Testis (tissue), 3 donors: ENCODE results near the gene ANXA1. TPM values are rescaled to one million over a fixed set of nuclear protein-coding genes. Genes with fewer than 3 reads are reported as not detected.

Experiments used
- DNase-seq: peaks from one replicate; pipeline ENCODE4 v3.0.0-alpha.2; 2019
- H3K27ac ChIP-seq, 2 donors: fragments of 200-600 bp; sonication (generic); one replicate each; pipeline ENCODE4 v1.5.1; 2019
- H3K27me3 ChIP-seq: fragments of 200-600 bp; sonication (generic); one replicate; pipeline ENCODE4 v1.5.1; 2019
- H3K36me3 ChIP-seq: fragments of 200-600 bp; sonication (generic); one replicate; pipeline ENCODE4 v1.5.1; 2017; ENCODE audit warnings: low read depth; ENCODE audit errors: missing control alignments
- H3K4me1 ChIP-seq: fragments of 200-600 bp; sonication (generic); one replicate; pipeline ENCODE4 v1.5.1; 2019
- H3K4me3 ChIP-seq, 2 donors: fragments of 200-600 bp; sonication (generic); one replicate each; pipeline ENCODE4 v1.5.1; 2017 to 2019
- H3K9me3 ChIP-seq: fragments of 200-600 bp; sonication (generic); one replicate; pipeline ENCODE4 v1.5.1; 2017
- POLR2A ChIP-seq: fragments of 450-650 bp; IDR thresholded peaks from one replicate; pipeline ENCODE4 v1.6.1; 2017; ENCODE audit warnings: antibody characterized with exemption, mild to moderate bottlenecking, moderate library complexity
- WGBS, 2 donors: methylation state at CpG; one replicate each; pipeline ENCODE4 v1.1.5; 2018; 5-methylcytosine and 5-hydroxymethylcytosine counted together
- intact Hi-C: fragments of 100-400 bp; cut with DNase I; formaldehyde crosslinking; loops from one replicate; pipeline ENCODE4 v1.15.1; 2023; ENCODE audit warnings: low total_unique reads
- polyA plus RNA-seq: library from polyadenylated mRNA; stranded (reverse); fragments of 350-450 nt; fragmentation: Illumina TruSeq; extraction: RNeasy Lipid Tissue Mini Kit (QIAGEN cat#74804); gene quantifications from one replicate; pipeline ENCODE4 v1.2.3, GENCODE V29; 2014; ENCODE audit warnings: low read depth, low replicate concordance; ENCODE audit not compliant: insufficient read depth
- total RNA-seq, 2 donors: library from RNA; depleted of rRNA; stranded (reverse); fragments of >200 nt; gene quantifications; one replicate each; pipeline ENCODE4 v1.2.3, GENCODE V29; 2016
- TF ChIP-seq, protein P1 (sequence below), 3 experiments: fragments of 450-650 bp in 2 of 3; fragments of 200-600 bp in 1 of 3; sonication (generic) in 1 of 3; IDR thresholded peaks; one replicate each; pipeline ENCODE4 v1.5.1; 2016 to 2019; ENCODE audit warnings: antibody characterized with exemption in 3 of 3, mild to moderate bottlenecking in 2 of 3, moderate library complexity in 1 of 3

ANXA1 gene
- total and polyA plus RNA-seq, 3 donors from 2014 or later: 12.1 to 49.6 (median 13.4) TPM

- H3K4me3 ChIP-seq: no peak overlapping the region
Observed at GRCh38 chr9:73155377-73155776, 3.7 kb downstream of the ANXA1 start.

GRCh38 chr9:73155968-73156864 is 4.6 kb downstream of the ANXA1 start:
- H3K36me3 ChIP-seq: no peaks in the 10 kb centered on the region
- H3K4me3 ChIP-seq: no peak overlapping the region
- no peak overlapping the region for H3K27ac ChIP-seq
- no peak for DNase-seq
- intact Hi-C loops: no loop called here
- H3K9me3 ChIP-seq: no peaks in the 10 kb centered on the region
- TF ChIP-seq, protein P1, sequence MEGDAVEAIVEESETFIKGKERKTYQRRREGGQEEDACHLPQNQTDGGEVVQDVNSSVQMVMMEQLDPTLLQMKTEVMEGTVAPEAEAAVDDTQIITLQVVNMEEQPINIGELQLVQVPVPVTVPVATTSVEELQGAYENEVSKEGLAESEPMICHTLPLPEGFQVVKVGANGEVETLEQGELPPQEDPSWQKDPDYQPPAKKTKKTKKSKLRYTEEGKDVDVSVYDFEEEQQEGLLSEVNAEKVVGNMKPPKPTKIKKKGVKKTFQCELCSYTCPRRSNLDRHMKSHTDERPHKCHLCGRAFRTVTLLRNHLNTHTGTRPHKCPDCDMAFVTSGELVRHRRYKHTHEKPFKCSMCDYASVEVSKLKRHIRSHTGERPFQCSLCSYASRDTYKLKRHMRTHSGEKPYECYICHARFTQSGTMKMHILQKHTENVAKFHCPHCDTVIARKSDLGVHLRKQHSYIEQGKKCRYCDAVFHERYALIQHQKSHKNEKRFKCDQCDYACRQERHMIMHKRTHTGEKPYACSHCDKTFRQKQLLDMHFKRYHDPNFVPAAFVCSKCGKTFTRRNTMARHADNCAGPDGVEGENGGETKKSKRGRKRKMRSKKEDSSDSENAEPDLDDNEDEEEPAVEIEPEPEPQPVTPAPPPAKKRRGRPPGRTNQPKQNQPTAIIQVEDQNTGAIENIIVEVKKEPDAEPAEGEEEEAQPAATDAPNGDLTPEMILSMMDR (IDR thresholded peaks at IDR 0.05): no peak
- no peak for TF ChIP-seq POLR2A
- 86 to 88% methylated on average over 4 of the region's 4 CpGs for WGBS, 2 donors
- no peaks in the 10 kb centered on the region for H3K27me3 ChIP-seq
- no peaks in the 10 kb centered on the region for H3K4me1 ChIP-seq

More at GRCh38 chr9:73155377-73155776, 3.7 kb downstream of the ANXA1 start:
- no peaks in the 10 kb centered on the region for H3K27me3 ChIP-seq
- intact Hi-C loops: no loop called here
- no peaks in the 10 kb centered on the region for H3K36me3 ChIP-seq
- H3K4me1 ChIP-seq: no peaks in the 10 kb centered on the region
- no peak for DNase-seq
- TF ChIP-seq, protein P1 (IDR thresholded peaks at IDR 0.05): no peak
- no peak overlapping the region for H3K27ac ChIP-seq
- H3K9me3 ChIP-seq: no peaks in the 10 kb centered on the region
- WGBS, 2 donors: 64 to 78% methylated on average over 3 of the region's 3 CpGs

DNA sequence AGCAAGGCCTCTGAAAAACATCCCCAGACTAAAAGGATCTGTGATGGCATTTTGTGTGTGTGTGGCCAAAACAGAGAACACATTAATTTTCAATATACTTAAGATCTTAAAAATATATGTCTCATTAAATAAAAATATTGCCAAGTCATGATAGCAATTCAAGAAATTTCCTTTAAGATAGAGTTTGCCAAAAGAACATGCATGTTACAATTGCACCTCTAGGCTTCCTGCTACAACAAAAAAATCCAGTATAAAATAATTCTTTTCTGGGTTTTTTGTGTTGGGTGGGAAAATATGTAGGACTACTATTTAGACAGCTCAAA is 5.2 kb downstream of the ANXA1 start:
- TF ChIP-seq, protein P1 (IDR thresholded peaks at IDR 0.05): no peak
- TF ChIP-seq POLR2A: no peak
- Histone ChIP-seq H3K36me3 (no peaks in the 10 kb centered on the region), H3K27me3 (no peaks in the 10 kb centered on the region), H3K4me1 (no peaks in the 10 kb centered on the region), H3K27ac (no peak overlapping the region), H3K9me3 (no peaks in the 10 kb centered on the region), H3K4me3 (no peak overlapping the region)
- DNase-seq: no peak
- intact Hi-C loops: no loop called here

DNA sequence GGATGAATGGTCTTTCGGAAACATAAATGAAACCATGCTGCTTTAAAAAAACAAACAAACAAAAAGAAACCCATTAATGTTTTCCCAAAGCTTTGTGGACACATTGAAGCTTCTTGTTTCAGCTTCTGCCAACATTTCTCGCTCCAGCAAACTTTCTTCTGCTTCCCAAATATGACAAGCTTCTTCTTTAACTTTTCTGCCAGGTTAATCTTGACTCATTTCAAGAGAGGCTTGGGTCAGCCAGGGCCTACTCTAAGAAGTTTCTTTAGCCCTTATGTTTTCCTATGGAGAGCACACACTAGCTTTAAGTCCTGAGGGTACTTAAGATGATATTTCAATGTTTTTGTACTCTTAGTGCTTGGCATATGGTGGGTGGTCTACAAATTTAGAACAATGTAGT is 6.1 kb downstream of the ANXA1 start:
- no peak for TF ChIP-seq POLR2A
- WGBS, 2 donors: 66 to 70% methylated on average over 2 of the region's 2 CpGs
- no peaks in the 10 kb centered on the region for H3K9me3 ChIP-seq
- no peaks in the 10 kb centered on the region for H3K36me3 ChIP-seq
- H3K27me3 ChIP-seq: no peaks in the 10 kb centered on the region
- no peak overlapping the region for H3K4me3 ChIP-seq
- no peak for DNase-seq
- no peaks in the 10 kb centered on the region for H3K4me1 ChIP-seq
- H3K27ac ChIP-seq: no peak overlapping the region
- intact Hi-C loops: no loop called here

- TF ChIP-seq, protein P1 (IDR thresholded peaks at IDR 0.05): no peak
- TF ChIP-seq POLR2A: no peak
- H3K4me1 ChIP-seq: no peaks in the 10 kb centered on the region
- H3K27ac ChIP-seq: no peak overlapping the region
- 88 to 89% methylated on average over 6 of the region's 6 CpGs for WGBS, 2 donors
- H3K9me3 ChIP-seq: no peaks in the 10 kb centered on the region
- no peak overlapping the region for H3K4me3 ChIP-seq
- intact Hi-C loops: no loop called here
- H3K27me3 ChIP-seq: no peaks in the 10 kb centered on the region
- DNase-seq: no peak
- no peaks in the 10 kb centered on the region for H3K36me3 ChIP-seq
Observed at GRCh38 chr9:73158723-73159122, 7.1 kb downstream of the ANXA1 start.
